HEK293 (cell line): ENCODE results near the gene HIPK2.

Experiments used
- BCL11B ChIP-seq: fragments of 450-650 bp; formaldehyde crosslinking; IDR thresholded peaks from 2 replicates; pipeline ENCODE4 v1.5.1; 2016; ENCODE audit warnings: low read depth, missing biosample characterization, missing genetic modification characterization
- KLF16 ChIP-seq: fragments of 450-650 bp; formaldehyde crosslinking; IDR thresholded peaks from 2 replicates; pipeline ENCODE4 v1.5.1; 2017; ENCODE audit warnings: missing biosample characterization, missing genetic modification characterization
- TCF7L2 ChIP-seq: IDR thresholded peaks from 2 replicates; pipeline ENCODE4 v1.6.1; 2011; ENCODE audit warnings: low read depth, mild to moderate bottlenecking, inconsistent platforms, low read length, moderate library complexity, borderline replicate concordance
- ZNF214 ChIP-seq: fragments of 450-650 bp; formaldehyde crosslinking; IDR thresholded peaks from 2 replicates; pipeline ENCODE4 v1.5.1; 2017; ENCODE audit warnings: missing biosample characterization, mild to moderate bottlenecking, missing genetic modification characterization, borderline replicate concordance
- ZNF335 ChIP-seq: fragments of 450-650 bp; formaldehyde crosslinking; conservative IDR thresholded peaks from 2 replicates; pipeline ENCODE4 v1.5.1; 2016; ENCODE audit warnings: missing biosample characterization, missing genetic modification characterization
- ZNF792 ChIP-seq: fragments of 450-650 bp; formaldehyde crosslinking; IDR thresholded peaks from 2 replicates; pipeline ENCODE4 v1.5.1; 2016; ENCODE audit warnings: missing biosample characterization, missing genetic modification characterization
- TF ChIP-seq, protein P1 (sequence below): fragments of 450-650 bp; formaldehyde crosslinking; IDR thresholded peaks from 2 replicates; pipeline ENCODE4 v1.5.1; 2016; ENCODE audit warnings: missing biosample characterization, missing genetic modification characterization
- TF ChIP-seq, protein P2 (sequence below): fragments of 450-650 bp; formaldehyde crosslinking; IDR thresholded peaks from 2 replicates; pipeline ENCODE4 v1.5.1; 2016; ENCODE audit warnings: missing biosample characterization, missing genetic modification characterization
- TF ChIP-seq, protein P3 (sequence below): fragments of 450-650 bp; formaldehyde crosslinking; IDR thresholded peaks from 2 replicates; pipeline ENCODE4 v1.5.1; 2016; ENCODE audit warnings: missing biosample characterization, missing genetic modification characterization
- TF ChIP-seq, protein P4 (sequence below): fragments of 450-650 bp; formaldehyde crosslinking; IDR thresholded peaks from 2 replicates; pipeline ENCODE4 v1.5.1; 2016; ENCODE audit warnings: missing biosample characterization, missing genetic modification characterization
- TF ChIP-seq, protein P5 (sequence below): fragments of 450-650 bp; formaldehyde crosslinking; conservative IDR thresholded peaks from 2 replicates; pipeline ENCODE4 v1.5.1; 2016; ENCODE audit warnings: low read depth, missing biosample characterization, missing genetic modification characterization

DNA sequence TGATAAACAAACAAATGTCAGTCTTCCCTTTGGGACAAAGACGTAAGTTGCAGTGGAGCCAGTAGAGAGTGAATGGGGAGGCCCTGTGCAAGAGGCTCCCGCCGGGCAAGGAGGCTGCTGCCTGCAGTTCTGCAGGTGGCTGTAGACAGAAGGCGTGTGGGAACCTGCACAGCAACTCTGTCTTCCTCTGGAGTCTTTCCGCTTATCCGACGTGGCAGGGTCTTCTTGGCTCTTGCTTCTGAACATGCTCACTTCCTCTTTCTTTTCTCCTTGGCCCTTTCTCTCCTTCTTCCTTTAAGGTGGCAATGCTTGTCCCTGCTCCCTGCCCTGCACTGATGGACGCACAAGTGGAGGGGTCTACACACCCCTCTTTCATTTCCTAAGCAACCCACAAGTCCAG, 122.5 kb downstream of the HIPK2 start:
- TF ChIP-seq, protein P1, sequence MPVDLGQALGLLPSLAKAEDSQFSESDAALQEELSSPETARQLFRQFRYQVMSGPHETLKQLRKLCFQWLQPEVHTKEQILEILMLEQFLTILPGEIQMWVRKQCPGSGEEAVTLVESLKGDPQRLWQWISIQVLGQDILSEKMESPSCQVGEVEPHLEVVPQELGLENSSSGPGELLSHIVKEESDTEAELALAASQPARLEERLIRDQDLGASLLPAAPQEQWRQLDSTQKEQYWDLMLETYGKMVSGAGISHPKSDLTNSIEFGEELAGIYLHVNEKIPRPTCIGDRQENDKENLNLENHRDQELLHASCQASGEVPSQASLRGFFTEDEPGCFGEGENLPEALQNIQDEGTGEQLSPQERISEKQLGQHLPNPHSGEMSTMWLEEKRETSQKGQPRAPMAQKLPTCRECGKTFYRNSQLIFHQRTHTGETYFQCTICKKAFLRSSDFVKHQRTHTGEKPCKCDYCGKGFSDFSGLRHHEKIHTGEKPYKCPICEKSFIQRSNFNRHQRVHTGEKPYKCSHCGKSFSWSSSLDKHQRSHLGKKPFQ (tag by site-specific recombination): no peak
- TF ChIP-seq, protein P2, sequence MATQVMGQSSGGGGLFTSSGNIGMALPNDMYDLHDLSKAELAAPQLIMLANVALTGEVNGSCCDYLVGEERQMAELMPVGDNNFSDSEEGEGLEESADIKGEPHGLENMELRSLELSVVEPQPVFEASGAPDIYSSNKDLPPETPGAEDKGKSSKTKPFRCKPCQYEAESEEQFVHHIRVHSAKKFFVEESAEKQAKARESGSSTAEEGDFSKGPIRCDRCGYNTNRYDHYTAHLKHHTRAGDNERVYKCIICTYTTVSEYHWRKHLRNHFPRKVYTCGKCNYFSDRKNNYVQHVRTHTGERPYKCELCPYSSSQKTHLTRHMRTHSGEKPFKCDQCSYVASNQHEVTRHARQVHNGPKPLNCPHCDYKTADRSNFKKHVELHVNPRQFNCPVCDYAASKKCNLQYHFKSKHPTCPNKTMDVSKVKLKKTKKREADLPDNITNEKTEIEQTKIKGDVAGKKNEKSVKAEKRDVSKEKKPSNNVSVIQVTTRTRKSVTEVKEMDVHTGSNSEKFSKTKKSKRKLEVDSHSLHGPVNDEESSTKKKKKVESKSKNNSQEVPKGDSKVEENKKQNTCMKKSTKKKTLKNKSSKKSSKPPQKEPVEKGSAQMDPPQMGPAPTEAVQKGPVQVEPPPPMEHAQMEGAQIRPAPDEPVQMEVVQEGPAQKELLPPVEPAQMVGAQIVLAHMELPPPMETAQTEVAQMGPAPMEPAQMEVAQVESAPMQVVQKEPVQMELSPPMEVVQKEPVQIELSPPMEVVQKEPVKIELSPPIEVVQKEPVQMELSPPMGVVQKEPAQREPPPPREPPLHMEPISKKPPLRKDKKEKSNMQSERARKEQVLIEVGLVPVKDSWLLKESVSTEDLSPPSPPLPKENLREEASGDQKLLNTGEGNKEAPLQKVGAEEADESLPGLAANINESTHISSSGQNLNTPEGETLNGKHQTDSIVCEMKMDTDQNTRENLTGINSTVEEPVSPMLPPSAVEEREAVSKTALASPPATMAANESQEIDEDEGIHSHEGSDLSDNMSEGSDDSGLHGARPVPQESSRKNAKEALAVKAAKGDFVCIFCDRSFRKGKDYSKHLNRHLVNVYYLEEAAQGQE (tag by site-specific recombination): no peak
- no peak for TF ChIP-seq TCF7L2
- TF ChIP-seq, protein P3, sequence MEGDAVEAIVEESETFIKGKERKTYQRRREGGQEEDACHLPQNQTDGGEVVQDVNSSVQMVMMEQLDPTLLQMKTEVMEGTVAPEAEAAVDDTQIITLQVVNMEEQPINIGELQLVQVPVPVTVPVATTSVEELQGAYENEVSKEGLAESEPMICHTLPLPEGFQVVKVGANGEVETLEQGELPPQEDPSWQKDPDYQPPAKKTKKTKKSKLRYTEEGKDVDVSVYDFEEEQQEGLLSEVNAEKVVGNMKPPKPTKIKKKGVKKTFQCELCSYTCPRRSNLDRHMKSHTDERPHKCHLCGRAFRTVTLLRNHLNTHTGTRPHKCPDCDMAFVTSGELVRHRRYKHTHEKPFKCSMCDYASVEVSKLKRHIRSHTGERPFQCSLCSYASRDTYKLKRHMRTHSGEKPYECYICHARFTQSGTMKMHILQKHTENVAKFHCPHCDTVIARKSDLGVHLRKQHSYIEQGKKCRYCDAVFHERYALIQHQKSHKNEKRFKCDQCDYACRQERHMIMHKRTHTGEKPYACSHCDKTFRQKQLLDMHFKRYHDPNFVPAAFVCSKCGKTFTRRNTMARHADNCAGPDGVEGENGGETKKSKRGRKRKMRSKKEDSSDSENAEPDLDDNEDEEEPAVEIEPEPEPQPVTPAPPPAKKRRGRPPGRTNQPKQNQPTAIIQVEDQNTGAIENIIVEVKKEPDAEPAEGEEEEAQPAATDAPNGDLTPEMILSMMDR (tag by site-specific recombination): no peak
- TF ChIP-seq ZNF335 (tag by site-specific recombination): no peak
- TF ChIP-seq, protein P4, sequence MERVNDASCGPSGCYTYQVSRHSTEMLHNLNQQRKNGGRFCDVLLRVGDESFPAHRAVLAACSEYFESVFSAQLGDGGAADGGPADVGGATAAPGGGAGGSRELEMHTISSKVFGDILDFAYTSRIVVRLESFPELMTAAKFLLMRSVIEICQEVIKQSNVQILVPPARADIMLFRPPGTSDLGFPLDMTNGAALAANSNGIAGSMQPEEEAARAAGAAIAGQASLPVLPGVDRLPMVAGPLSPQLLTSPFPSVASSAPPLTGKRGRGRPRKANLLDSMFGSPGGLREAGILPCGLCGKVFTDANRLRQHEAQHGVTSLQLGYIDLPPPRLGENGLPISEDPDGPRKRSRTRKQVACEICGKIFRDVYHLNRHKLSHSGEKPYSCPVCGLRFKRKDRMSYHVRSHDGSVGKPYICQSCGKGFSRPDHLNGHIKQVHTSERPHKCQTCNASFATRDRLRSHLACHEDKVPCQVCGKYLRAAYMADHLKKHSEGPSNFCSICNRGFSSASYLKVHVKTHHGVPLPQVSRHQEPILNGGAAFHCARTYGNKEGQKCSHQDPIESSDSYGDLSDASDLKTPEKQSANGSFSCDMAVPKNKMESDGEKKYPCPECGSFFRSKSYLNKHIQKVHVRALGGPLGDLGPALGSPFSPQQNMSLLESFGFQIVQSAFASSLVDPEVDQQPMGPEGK (tag by site-specific recombination): no peak
- TF ChIP-seq KLF16 (tag by site-specific recombination): no peak
- TF ChIP-seq, protein P5, sequence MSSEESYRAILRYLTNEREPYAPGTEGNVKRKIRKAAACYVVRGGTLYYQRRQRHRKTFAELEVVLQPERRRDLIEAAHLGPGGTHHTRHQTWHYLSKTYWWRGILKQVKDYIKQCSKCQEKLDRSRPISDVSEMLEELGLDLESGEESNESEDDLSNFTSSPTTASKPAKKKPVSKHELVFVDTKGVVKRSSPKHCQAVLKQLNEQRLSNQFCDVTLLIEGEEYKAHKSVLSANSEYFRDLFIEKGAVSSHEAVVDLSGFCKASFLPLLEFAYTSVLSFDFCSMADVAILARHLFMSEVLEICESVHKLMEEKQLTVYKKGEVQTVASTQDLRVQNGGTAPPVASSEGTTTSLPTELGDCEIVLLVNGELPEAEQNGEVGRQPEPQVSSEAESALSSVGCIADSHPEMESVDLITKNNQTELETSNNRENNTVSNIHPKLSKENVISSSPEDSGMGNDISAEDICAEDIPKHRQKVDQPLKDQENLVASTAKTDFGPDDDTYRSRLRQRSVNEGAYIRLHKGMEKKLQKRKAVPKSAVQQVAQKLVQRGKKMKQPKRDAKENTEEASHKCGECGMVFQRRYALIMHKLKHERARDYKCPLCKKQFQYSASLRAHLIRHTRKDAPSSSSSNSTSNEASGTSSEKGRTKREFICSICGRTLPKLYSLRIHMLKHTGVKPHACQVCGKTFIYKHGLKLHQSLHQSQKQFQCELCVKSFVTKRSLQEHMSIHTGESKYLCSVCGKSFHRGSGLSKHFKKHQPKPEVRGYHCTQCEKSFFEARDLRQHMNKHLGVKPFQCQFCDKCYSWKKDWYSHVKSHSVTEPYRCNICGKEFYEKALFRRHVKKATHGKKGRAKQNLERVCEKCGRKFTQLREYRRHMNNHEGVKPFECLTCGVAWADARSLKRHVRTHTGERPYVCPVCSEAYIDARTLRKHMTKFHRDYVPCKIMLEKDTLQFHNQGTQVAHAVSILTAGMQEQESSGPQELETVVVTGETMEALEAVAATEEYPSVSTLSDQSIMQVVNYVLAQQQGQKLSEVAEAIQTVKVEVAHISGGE (tag by site-specific recombination): no peak
- TF ChIP-seq ZNF214: no peak
- TF ChIP-seq BCL11B (tag by site-specific recombination): no peak
- no peak for TF ChIP-seq ZNF792 (tag by site-specific recombination)
